ENCODE data around the gene KSR1.

DNA sequence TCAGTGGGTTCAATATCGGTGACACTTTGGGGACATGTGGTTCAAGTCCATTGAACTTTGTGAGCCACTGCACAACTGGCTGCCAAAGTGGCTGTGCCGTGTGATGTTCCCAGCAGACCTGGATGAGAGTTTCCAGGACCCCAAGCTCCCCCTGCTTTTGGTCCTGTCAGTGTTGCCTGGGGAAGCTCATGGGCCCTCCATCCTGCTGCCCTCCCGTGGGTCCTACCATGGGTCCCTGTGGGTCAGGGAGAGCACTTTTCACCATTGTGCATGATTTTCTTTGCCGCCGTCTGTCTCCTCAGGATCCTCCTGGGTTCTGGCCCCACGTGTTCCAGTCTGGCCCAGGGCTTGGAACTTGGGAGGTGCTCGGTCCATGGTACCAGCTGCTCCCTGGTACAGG lies 212.9 kb downstream of the KSR1 start:
- TF ChIP-seq, protein P1, sequence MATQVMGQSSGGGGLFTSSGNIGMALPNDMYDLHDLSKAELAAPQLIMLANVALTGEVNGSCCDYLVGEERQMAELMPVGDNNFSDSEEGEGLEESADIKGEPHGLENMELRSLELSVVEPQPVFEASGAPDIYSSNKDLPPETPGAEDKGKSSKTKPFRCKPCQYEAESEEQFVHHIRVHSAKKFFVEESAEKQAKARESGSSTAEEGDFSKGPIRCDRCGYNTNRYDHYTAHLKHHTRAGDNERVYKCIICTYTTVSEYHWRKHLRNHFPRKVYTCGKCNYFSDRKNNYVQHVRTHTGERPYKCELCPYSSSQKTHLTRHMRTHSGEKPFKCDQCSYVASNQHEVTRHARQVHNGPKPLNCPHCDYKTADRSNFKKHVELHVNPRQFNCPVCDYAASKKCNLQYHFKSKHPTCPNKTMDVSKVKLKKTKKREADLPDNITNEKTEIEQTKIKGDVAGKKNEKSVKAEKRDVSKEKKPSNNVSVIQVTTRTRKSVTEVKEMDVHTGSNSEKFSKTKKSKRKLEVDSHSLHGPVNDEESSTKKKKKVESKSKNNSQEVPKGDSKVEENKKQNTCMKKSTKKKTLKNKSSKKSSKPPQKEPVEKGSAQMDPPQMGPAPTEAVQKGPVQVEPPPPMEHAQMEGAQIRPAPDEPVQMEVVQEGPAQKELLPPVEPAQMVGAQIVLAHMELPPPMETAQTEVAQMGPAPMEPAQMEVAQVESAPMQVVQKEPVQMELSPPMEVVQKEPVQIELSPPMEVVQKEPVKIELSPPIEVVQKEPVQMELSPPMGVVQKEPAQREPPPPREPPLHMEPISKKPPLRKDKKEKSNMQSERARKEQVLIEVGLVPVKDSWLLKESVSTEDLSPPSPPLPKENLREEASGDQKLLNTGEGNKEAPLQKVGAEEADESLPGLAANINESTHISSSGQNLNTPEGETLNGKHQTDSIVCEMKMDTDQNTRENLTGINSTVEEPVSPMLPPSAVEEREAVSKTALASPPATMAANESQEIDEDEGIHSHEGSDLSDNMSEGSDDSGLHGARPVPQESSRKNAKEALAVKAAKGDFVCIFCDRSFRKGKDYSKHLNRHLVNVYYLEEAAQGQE (IDR thresholded peaks at IDR 0.05; ENCODE audit: low read depth) = no peak
- TF ChIP-seq FOXM1 (IDR thresholded peaks at IDR 0.05; ENCODE audit: borderline replicate concordance, low read depth) (no peak), TEAD4 (IDR thresholded peaks at IDR 0.05) (no peak), YY1 (IDR thresholded peaks at IDR 0.05; ENCODE audit: low read depth) (no peak), CEBPB (IDR thresholded peaks at IDR 0.05) (no peak), NFIC (IDR thresholded peaks at IDR 0.05) (no peak), TCF12 (IDR thresholded peaks at IDR 0.05; ENCODE audit: low read depth) (no peak), EP300 (IDR thresholded peaks at IDR 0.05; ENCODE audit: borderline replicate concordance) (no peak), CREB1 (IDR thresholded peaks at IDR 0.05; ENCODE audit: low read depth) (no peak), RAD21 (IDR thresholded peaks at IDR 0.05; ENCODE audit: low read depth) (no peak), TAF1 (IDR thresholded peaks at IDR 0.05; ENCODE audit: low read depth) (no peak), EGR1 (IDR thresholded peaks at IDR 0.05) (no peak)
- TF ChIP-seq, protein P2, sequence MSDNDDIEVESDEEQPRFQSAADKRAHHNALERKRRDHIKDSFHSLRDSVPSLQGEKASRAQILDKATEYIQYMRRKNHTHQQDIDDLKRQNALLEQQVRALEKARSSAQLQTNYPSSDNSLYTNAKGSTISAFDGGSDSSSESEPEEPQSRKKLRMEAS (IDR thresholded peaks at IDR 0.05) = no peak
- TF ChIP-seq, protein P3, sequence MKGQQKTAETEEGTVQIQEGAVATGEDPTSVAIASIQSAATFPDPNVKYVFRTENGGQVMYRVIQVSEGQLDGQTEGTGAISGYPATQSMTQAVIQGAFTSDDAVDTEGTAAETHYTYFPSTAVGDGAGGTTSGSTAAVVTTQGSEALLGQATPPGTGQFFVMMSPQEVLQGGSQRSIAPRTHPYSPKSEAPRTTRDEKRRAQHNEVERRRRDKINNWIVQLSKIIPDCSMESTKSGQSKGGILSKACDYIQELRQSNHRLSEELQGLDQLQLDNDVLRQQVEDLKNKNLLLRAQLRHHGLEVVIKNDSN (IDR thresholded peaks at IDR 0.05) = no peak
